ENCODE results near the gene CRYBG1. TPM values are rescaled to one million over a fixed set of nuclear protein-coding genes. Genes with fewer than 3 reads are reported as not detected.

CRYBG1 gene
- polyA plus RNA-seq, 2 of the 4 experiments (the other 2 are of a cell fraction) = 0.31 to 0.37 TPM

DNA sequence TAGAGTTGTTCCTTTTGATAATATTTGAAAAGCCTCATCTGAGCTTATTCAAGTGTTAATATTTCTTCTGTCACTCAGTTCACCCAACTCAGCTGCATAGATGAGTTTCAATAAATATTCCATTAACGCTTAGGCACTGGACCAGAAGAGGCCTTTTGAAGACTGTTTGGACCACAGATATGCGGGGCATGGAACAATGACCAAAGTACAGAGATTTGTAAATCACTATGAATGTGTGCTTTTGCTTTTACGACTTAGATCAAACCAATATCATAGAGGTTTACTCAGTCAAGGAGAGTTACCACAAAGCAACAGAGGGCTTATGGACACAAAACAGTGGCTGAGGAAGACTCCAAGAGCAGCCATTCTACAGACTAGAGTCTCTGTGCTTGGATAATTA is 168.9 kb downstream of the CRYBG1 start:
- no peak overlapping the region for H3K4me3 ChIP-seq
- no peak for TF ChIP-seq HOXA7 (CRISPR knock-in tag; IDR thresholded peaks at IDR 0.05)
- TF ChIP-seq GATA3 (IDR thresholded peaks at IDR 0.05; ENCODE audit: borderline replicate concordance) = no peak
- TF ChIP-seq RNF2 (IDR thresholded peaks at IDR 0.05; ENCODE audit: borderline replicate concordance, low read depth) = no peak
- H3K4me2 ChIP-seq = peak overlapping the region; percentile 4; the same call in 2 of the 3 replicates
- ChIA-PET CTCF (no interaction called here), POLR2A (no interaction called here)
- H3K4me1 ChIP-seq = peaks cover 51% of the 10 kb centered on the region
- no peaks in the 10 kb centered on the region for H3K9me3 ChIP-seq
- DNase-seq (ENCODE audit: low read depth in 1 of 2, low spot score in 1 of 2) = no peak
- FAIRE-seq = no peak
- peak overlapping the region; percentile 85 to 87; a peak in 5 of 6 replicates for H3K27ac ChIP-seq
- ATAC-seq = no peak
- WGBS (ENCODE audit: missing lambda C conversion rate) = 50% methylated on average over 3 of the region's 3 CpGs

DNA sequence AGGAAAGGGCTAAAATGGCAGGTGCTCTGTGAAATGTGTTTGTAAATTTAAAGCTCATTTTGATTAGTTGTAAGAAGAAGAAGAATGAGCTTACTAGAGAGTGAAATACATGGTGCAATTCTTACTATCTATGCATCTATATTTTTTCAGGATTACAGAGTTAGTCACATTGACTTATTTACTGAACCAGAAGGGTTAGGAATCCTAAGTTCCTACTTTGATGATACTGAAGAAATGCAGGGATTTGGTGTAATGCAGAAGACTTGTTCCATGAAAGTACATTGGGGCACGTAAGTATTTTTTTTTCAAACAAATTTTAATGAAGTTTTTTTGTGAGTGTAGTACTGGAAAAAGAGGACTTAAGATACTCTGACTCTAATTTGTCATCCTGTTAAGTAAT is 169.5 kb downstream of the CRYBG1 start:
- POLR2A ChIA-PET = no interaction called here
- CTCF ChIA-PET = no interaction called here
- TF ChIP-seq ZC3H11A (IDR thresholded peaks at IDR 0.05) (no peak), CHD2 (IDR thresholded peaks at IDR 0.05; ENCODE audit: low read length, partially characterized antibody) (no peak), HDAC2 (IDR thresholded peaks at IDR 0.05) (no peak), CHD4 (IDR thresholded peaks at IDR 0.05; ENCODE audit: borderline replicate concordance) (no peak), CEBPB (IDR thresholded peaks at IDR 0.05) (no peak), CBX8 (IDR thresholded peaks at IDR 0.05) (no peak), RNF2 (IDR thresholded peaks at IDR 0.05; ENCODE audit: borderline replicate concordance, low read depth) (no peak), ZNF302 (CRISPR knock-in tag; IDR thresholded peaks at IDR 0.05) (no peak), FOXS1 (CRISPR knock-in tag; IDR thresholded peaks at IDR 0.05) (no peak), JUNB (IDR thresholded peaks at IDR 0.05) (no peak), GATA3 (IDR thresholded peaks at IDR 0.05; ENCODE audit: borderline replicate concordance) (no peak), KDM5A (IDR thresholded peaks at IDR 0.05) (no peak), EP300 (IDR thresholded peaks at IDR 0.05) (no peak), MYC (IDR thresholded peaks at IDR 0.05; ENCODE audit: borderline replicate concordance, low read length) (no peak), POLR2AphosphoS2 (conservative IDR thresholded peaks at IDR 0.05; ENCODE audit: low read length) (no peak)
- TF ChIP-seq, protein P1, sequence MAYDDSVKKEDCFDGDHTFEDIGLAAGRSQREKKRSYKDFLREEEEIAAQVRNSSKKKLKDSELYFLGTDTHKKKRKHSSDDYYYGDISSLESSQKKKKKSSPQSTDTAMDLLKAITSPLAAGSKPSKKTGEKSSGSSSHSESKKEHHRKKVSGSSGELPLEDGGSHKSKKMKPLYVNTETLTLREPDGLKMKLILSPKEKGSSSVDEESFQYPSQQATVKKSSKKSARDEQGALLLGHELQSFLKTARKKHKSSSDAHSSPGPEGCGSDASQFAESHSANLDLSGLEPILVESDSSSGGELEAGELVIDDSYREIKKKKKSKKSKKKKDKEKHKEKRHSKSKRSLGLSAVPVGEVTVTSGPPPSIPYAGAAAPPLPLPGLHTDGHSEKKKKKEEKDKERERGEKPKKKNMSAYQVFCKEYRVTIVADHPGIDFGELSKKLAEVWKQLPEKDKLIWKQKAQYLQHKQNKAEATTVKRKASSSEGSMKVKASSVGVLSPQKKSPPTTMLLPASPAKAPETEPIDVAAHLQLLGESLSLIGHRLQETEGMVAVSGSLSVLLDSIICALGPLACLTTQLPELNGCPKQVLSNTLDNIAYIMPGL (CRISPR knock-in tag; IDR thresholded peaks at IDR 0.05; ENCODE audit: borderline replicate concordance) = no peak
- TF ChIP-seq, protein P2, sequence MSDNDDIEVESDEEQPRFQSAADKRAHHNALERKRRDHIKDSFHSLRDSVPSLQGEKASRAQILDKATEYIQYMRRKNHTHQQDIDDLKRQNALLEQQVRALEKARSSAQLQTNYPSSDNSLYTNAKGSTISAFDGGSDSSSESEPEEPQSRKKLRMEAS (IDR thresholded peaks at IDR 0.05) = no peak
- Histone ChIP-seq H3K4me1 (peaks cover 51% of the 10 kb centered on the region), H3K27ac (peak overlapping the region in 1 of 2 experiments; percentile 87; a peak in 2 of 6 replicates), H3K9me3 (no peaks in the 10 kb centered on the region), H3K4me3 (no peak overlapping the region), H3K4me2 (peak overlapping the region; percentile 4; the same call in 2 of the 3 replicates)
- ATAC-seq = no peak
- no peak for DNase-seq (ENCODE audit: low read depth in 1 of 2, low spot score in 1 of 2)
- FAIRE-seq = no peak
- 76% methylated on average over 1 of the region's 1 CpG for WGBS (ENCODE audit: missing lambda C conversion rate)

DNA sequence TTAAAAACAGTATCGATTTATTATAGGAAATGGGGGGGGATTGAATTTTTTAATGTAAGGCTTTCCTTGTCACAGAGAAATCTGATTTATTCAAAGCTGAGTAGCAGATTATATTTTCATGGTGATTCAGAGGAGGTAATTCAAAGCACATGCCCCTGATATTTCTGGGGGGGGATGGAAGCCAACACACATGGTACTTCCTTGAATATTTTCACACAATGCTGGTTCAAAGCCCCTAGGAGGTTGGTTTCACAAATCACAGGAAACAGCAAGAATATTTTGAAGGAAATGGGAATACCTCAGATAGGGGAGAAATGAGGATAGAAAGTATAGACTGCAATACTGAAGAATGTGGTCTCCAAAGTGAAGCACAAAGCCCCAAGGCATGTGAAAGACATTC is 170.0 kb downstream of the CRYBG1 start:
- peaks cover 49% of the 10 kb centered on the region for H3K4me1 ChIP-seq
- TF ChIP-seq BHLHE40 (IDR thresholded peaks at IDR 0.05; ENCODE audit: low read depth, low read length) (no peak), CHD2 (IDR thresholded peaks at IDR 0.05; ENCODE audit: low read length, partially characterized antibody) (no peak), TFCP2L1 (CRISPR knock-in tag; IDR thresholded peaks at IDR 0.05) (no peak), RAD21 (conservative IDR thresholded peaks at IDR 0.05 in 1 of 2, IDR thresholded peaks at IDR 0.05 in 1 of 2) (no peak), GATA3 (IDR thresholded peaks at IDR 0.05; ENCODE audit: borderline replicate concordance) (no peak), MAFK (IDR thresholded peaks at IDR 0.05; ENCODE audit: partially characterized antibody) (no peak), CEBPB (IDR thresholded peaks at IDR 0.05) (no peak), SREBF2 (IDR thresholded peaks at IDR 0.05) (no peak), ESRRA (IDR thresholded peaks at IDR 0.05; ENCODE audit: borderline replicate concordance, low read length) (no peak), EHF (CRISPR knock-in tag; IDR thresholded peaks at IDR 0.05) (no peak), RFX5 (IDR thresholded peaks at IDR 0.05) (no peak)
- TF ChIP-seq, protein P3, sequence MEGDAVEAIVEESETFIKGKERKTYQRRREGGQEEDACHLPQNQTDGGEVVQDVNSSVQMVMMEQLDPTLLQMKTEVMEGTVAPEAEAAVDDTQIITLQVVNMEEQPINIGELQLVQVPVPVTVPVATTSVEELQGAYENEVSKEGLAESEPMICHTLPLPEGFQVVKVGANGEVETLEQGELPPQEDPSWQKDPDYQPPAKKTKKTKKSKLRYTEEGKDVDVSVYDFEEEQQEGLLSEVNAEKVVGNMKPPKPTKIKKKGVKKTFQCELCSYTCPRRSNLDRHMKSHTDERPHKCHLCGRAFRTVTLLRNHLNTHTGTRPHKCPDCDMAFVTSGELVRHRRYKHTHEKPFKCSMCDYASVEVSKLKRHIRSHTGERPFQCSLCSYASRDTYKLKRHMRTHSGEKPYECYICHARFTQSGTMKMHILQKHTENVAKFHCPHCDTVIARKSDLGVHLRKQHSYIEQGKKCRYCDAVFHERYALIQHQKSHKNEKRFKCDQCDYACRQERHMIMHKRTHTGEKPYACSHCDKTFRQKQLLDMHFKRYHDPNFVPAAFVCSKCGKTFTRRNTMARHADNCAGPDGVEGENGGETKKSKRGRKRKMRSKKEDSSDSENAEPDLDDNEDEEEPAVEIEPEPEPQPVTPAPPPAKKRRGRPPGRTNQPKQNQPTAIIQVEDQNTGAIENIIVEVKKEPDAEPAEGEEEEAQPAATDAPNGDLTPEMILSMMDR (IDR thresholded peaks at IDR 0.05) = no peak
- TF ChIP-seq, protein P4, sequence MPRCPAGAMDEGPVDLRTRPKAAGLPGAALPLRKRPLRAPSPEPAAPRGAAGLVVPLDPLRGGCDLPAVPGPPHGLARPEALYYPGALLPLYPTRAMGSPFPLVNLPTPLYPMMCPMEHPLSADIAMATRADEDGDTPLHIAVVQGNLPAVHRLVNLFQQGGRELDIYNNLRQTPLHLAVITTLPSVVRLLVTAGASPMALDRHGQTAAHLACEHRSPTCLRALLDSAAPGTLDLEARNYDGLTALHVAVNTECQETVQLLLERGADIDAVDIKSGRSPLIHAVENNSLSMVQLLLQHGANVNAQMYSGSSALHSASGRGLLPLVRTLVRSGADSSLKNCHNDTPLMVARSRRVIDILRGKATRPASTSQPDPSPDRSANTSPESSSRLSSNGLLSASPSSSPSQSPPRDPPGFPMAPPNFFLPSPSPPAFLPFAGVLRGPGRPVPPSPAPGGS (IDR thresholded peaks at IDR 0.05) = no peak
- TF ChIP-seq, protein P5, sequence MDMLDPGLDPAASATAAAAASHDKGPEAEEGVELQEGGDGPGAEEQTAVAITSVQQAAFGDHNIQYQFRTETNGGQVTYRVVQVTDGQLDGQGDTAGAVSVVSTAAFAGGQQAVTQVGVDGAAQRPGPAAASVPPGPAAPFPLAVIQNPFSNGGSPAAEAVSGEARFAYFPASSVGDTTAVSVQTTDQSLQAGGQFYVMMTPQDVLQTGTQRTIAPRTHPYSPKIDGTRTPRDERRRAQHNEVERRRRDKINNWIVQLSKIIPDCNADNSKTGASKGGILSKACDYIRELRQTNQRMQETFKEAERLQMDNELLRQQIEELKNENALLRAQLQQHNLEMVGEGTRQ (IDR thresholded peaks at IDR 0.05) = no peak
- TF ChIP-seq, protein P6, sequence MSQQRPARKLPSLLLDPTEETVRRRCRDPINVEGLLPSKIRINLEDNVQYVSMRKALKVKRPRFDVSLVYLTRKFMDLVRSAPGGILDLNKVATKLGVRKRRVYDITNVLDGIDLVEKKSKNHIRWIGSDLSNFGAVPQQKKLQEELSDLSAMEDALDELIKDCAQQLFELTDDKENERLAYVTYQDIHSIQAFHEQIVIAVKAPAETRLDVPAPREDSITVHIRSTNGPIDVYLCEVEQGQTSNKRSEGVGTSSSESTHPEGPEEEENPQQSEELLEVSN (IDR thresholded peaks at IDR 0.05; ENCODE audit: borderline replicate concordance, low read depth) = no peak

More for the DNA sequence above, 170.0 kb downstream of the CRYBG1 start:
- ChIA-PET POLR2A (no interaction called here), CTCF (interaction anchor here (1.0 to 2.0 kb wide), 2 partner anchors 8 to 18 kb away, joined by 3 to 4 read pairs; no protein-coding TSS in a partner anchor)
- Histone ChIP-seq H3K4me2 (peak overlapping the region; percentile 4; the same call in 2 of the 3 replicates), H3K27ac (peak overlapping the region; percentile 4 to 59; a peak in 2 of 6 replicates), H3K4me3 (no peak overlapping the region), H3K9me3 (no peaks in the 10 kb centered on the region)
- FAIRE-seq (no peak), ATAC-seq (no peak), DNase-seq (ENCODE audit: low read depth in 1 of 2, low spot score in 1 of 2) (no peak)
- 34% methylated on average over 1 of the region's 1 CpG for WGBS (ENCODE audit: missing lambda C conversion rate)

All from A549 (cell line).